Daoy (cell line): Measurements from ENCODE around the gene ALKBH5. TPM values are rescaled to one million over a fixed set of nuclear protein-coding genes. Genes with fewer than 3 reads are reported as not detected.

Source experiments
- total RNA-seq: library from RNA; depleted of rRNA; stranded (reverse); fragments of >200 nt; shearing (Covaris generic); gene quantifications from 2 replicates; pipeline ENCODE4 v1.2.3, GENCODE V29; 2014; rRNA removed

The ALKBH5 gene
- total RNA-seq, 1 experiment from 2014 or later: 88.0 TPM

Other genes with a start within 250 kb of the ALKBH5 start
- 13.7 and 14.9 TPM in 2 replicates for gene TOM1L2, start 211.4 kb upstream of the ALKBH5 start, total RNA-seq
- gene DRC3, start 211.0 kb upstream of the ALKBH5 start, total RNA-seq: 1.1 and 1.5 TPM in 2 replicates
- gene ATPAF2, start 144.7 kb upstream of the ALKBH5 start, total RNA-seq: 20.2 and 21.6 TPM in 2 replicates
- 2.7 and 5.5 TPM in 2 replicates for gene GID4, start 144.4 kb upstream of the ALKBH5 start, total RNA-seq
- 41.4 and 64.6 TPM in 2 replicates for gene DRG2, start 95.9 kb upstream of the ALKBH5 start, total RNA-seq
- 0.15 TPM in 1 of 2 replicates, not detected in the other for gene MYO15A, start 75.1 kb upstream of the ALKBH5 start, total RNA-seq
- 22.6 and 24.3 TPM in 2 replicates for gene LLGL1, start 41.8 kb downstream of the ALKBH5 start, total RNA-seq
- gene FLII, start 74.9 kb downstream of the ALKBH5 start, total RNA-seq: 179 and 192 TPM in 2 replicates
- 6.3 and 7.9 TPM in 2 replicates for gene MIEF2, start 76.8 kb downstream of the ALKBH5 start, total RNA-seq
- gene TOP3A, start 131.2 kb downstream of the ALKBH5 start, total RNA-seq: 91.0 and 106 TPM in 2 replicates
- gene SMCR8, start 131.5 kb downstream of the ALKBH5 start, total RNA-seq: 8.5 TPM in 2 replicates
- gene SHMT1, start 179.7 kb downstream of the ALKBH5 start, total RNA-seq: 33.7 and 34.3 TPM in 2 replicates
- not detected in 2 replicates for gene EVPLL, start 193.9 kb downstream of the ALKBH5 start, total RNA-seq